ENCODE data around the gene SGMS2. TPM values are rescaled to one million over a fixed set of nuclear protein-coding genes. Genes with fewer than 3 reads are reported as not detected.

The SGMS2 gene

GRCh38 chr4:107951551-107951950 lies 126.8 kb downstream of the SGMS2 start:
- peak; percentile 68 for DNase-seq
- peak overlapping the region in 1 of 2 experiments; percentile 57 for H3K14ac ChIP-seq (ENCODE audit: low read length in 2 of 2)
- no peak overlapping the region for H3K9ac ChIP-seq (ENCODE audit: low read length)
- H3K27ac ChIP-seq (ENCODE audit: low read length, poor library complexity, severe bottlenecking): peak overlapping the region; percentile 94
- no peak overlapping the region for H3K4me2 ChIP-seq (ENCODE audit: low read length, poor library complexity, severe bottlenecking)
- H3K18ac ChIP-seq (ENCODE audit: low read depth in 1 of 2, low read length in 2 of 2): peak overlapping the region in 1 of 2 experiments; percentile 28
- no peak overlapping the region for H2AFZ ChIP-seq (ENCODE audit: low read depth, low read length)
- no peaks in the 10 kb centered on the region for H3K9me3 ChIP-seq (ENCODE audit: control insufficient read depth, low read length)
- no peak overlapping the region for H4K8ac ChIP-seq (ENCODE audit: low read length)
- H4K91ac ChIP-seq (ENCODE audit: low read length): no peak overlapping the region
- H3K36me3 ChIP-seq (ENCODE audit: control insufficient read depth in 1 of 2, insufficient read depth in 2 of 2, low read depth in 1 of 2, low read length in 2 of 2): peaks cover 0 to 35% of the 10 kb centered on the region in 2 experiments
- no peak overlapping the region for H3K4me3 ChIP-seq (ENCODE audit: insufficient read depth in 1 of 2, low read depth in 1 of 2, low read length in 2 of 2)
- no peak overlapping the region for H3K23ac ChIP-seq (ENCODE audit: low read length in 2 of 2)
- H2AK5ac ChIP-seq (ENCODE audit: low read length, severe bottlenecking): no peak overlapping the region
- H2BK120ac ChIP-seq (ENCODE audit: low read depth, low read length): no peak overlapping the region
- H3K79me1 ChIP-seq (replicated peaks; ENCODE audit: low read length, poor library complexity, severe bottlenecking): no peaks in the 10 kb centered on the region
- H3K4ac ChIP-seq (ENCODE audit: low read depth in 1 of 2, low read length in 2 of 2): no peak overlapping the region
- H2BK12ac ChIP-seq (ENCODE audit: low read length in 2 of 2): no peak overlapping the region
- H2BK15ac ChIP-seq (ENCODE audit: low read depth, poor library complexity, severe bottlenecking): no peak overlapping the region
- peaks cover 2% of the 10 kb centered on the region for H3K4me1 ChIP-seq (ENCODE audit: control insufficient read depth, insufficient read depth, low read depth, low read length)
- no peaks in the 10 kb centered on the region for H3K27me3 ChIP-seq (ENCODE audit: control insufficient read depth in 1 of 2, insufficient read depth in 1 of 2, low read length in 2 of 2)
- peak overlapping the region; percentile 75 for H2BK5ac ChIP-seq (ENCODE audit: low read depth, low read length, poor library complexity, severe bottlenecking)

- Histone ChIP-seq H2BK12ac (ENCODE audit: low read length in 2 of 2) (no peak overlapping the region), H4K91ac (ENCODE audit: low read length) (no peak overlapping the region), H3K14ac (ENCODE audit: low read length in 2 of 2) (no peak overlapping the region), H2AK5ac (ENCODE audit: low read length, severe bottlenecking) (no peak overlapping the region), H3K23ac (ENCODE audit: low read length in 2 of 2) (no peak overlapping the region), H3K27me3 (ENCODE audit: control insufficient read depth in 1 of 2, insufficient read depth in 1 of 2, low read length in 2 of 2) (no peaks in the 10 kb centered on the region), H2BK120ac (ENCODE audit: low read depth, low read length) (no peak overlapping the region), H3K9me3 (ENCODE audit: control insufficient read depth, low read length) (no peaks in the 10 kb centered on the region), H3K4me2 (ENCODE audit: low read length, poor library complexity, severe bottlenecking) (no peak overlapping the region), H4K8ac (ENCODE audit: low read length) (no peak overlapping the region), H3K4me3 (ENCODE audit: insufficient read depth in 1 of 2, low read depth in 1 of 2, low read length in 2 of 2) (no peak overlapping the region), H3K4ac (ENCODE audit: low read depth in 1 of 2, low read length in 2 of 2) (no peak overlapping the region), H3K27ac (ENCODE audit: low read length, poor library complexity, severe bottlenecking) (no peak overlapping the region), H3K9ac (ENCODE audit: low read length) (no peak overlapping the region), H3K4me1 (ENCODE audit: control insufficient read depth, insufficient read depth, low read depth, low read length) (peaks cover 2% of the 10 kb centered on the region), H2BK5ac (ENCODE audit: low read depth, low read length, poor library complexity, severe bottlenecking) (no peak overlapping the region), H3K36me3 (ENCODE audit: control insufficient read depth in 1 of 2, insufficient read depth in 2 of 2, low read depth in 1 of 2, low read length in 2 of 2) (peaks cover 0 to 8% of the 10 kb centered on the region in 2 experiments), H3K79me1 (replicated peaks; ENCODE audit: low read length, poor library complexity, severe bottlenecking) (no peaks in the 10 kb centered on the region), H3K18ac (ENCODE audit: low read depth in 1 of 2, low read length in 2 of 2) (no peak overlapping the region), H2BK15ac (ENCODE audit: low read depth, poor library complexity, severe bottlenecking) (no peak overlapping the region), H2AFZ (ENCODE audit: low read depth, low read length) (no peak overlapping the region)
- no CpG with 5 or more reads among the region's 1 CpG for WGBS
- no peak for DNase-seq
Observed at GRCh38 chr4:107956011-107956410, 131.3 kb downstream of the SGMS2 start.

Small RNA genes within 50 kb of the gene (small RNA-seq; reads per million reads assigned to genes)
- not detected for gene RNU6-733P (ENCODE audit: low read depth)
